CD4-positive, alpha-beta T cell treated with Interleukin-17A for 4 hours (primary cell): ENCODE measurements around the gene QTRT2.

ENCODE experiments used
- DNase-seq: peaks from one replicate; pipeline ENCODE4 v3.0.0-alpha.2; 2020; ENCODE audit warnings: mixed read lengths

Gene QTRT2

GRCh38 chr3:114079761-114080160, 23.2 kb downstream of the QTRT2 start:
- no peak for DNase-seq

- DNase-seq: no peak
These were observed 23.7 kb downstream of the QTRT2 start for GRCh38 chr3:114080201-114080600.

- no peak for DNase-seq
These were observed 24.5 kb downstream of the QTRT2 start for GRCh38 chr3:114081037-114081436.

- DNase-seq: no peak
These were observed 26.6 kb downstream of the QTRT2 start for GRCh38 chr3:114083112-114083511.

GRCh38 chr3:114086356-114086755, 29.8 kb downstream of the QTRT2 start:
- DNase-seq: no peak

GRCh38 chr3:114089675-114090074, 33.1 kb downstream of the QTRT2 start:
- DNase-seq: no peak

GRCh38 chr3:114092151-114093015, 35.8 kb downstream of the QTRT2 start:
- DNase-seq: no peak

GRCh38 chr3:114093016-114093380, 36.5 kb downstream of the QTRT2 start:
- no peak for DNase-seq

- no peak for DNase-seq
These were observed 37.1 kb downstream of the QTRT2 start for GRCh38 chr3:114093596-114093995.

GRCh38 chr3:114095796-114096195, 39.3 kb downstream of the QTRT2 start:
- no peak for DNase-seq

- no peak for DNase-seq
These were observed 44.6 kb downstream of the QTRT2 start for GRCh38 chr3:114101101-114101500.

GRCh38 chr3:114103181-114103580, 46.6 kb downstream of the QTRT2 start:
- no peak for DNase-seq

GRCh38 chr3:114103858-114104257, 47.3 kb downstream of the QTRT2 start:
- DNase-seq: no peak

GRCh38 chr3:114104414-114104813, 47.9 kb downstream of the QTRT2 start:
- DNase-seq: no peak

- DNase-seq: no peak
These were observed 51.6 kb downstream of the QTRT2 start for GRCh38 chr3:114108137-114108536.

GRCh38 chr3:114110439-114110838, 53.9 kb downstream of the QTRT2 start:
- no peak for DNase-seq

GRCh38 chr3:114111060-114111770, 54.7 kb downstream of the QTRT2 start:
- DNase-seq: no peak

GRCh38 chr3:114112696-114113095, 56.2 kb downstream of the QTRT2 start:
- no peak for DNase-seq

- no peak for DNase-seq
These were observed 58.2 kb downstream of the QTRT2 start for GRCh38 chr3:114114719-114115118.

GRCh38 chr3:114115143-114115542, 58.6 kb downstream of the QTRT2 start:
- DNase-seq: no peak

- DNase-seq: no peak
These were observed 63.2 kb downstream of the QTRT2 start for GRCh38 chr3:114119776-114120175.

GRCh38 chr3:114120211-114120610, 63.7 kb downstream of the QTRT2 start:
- no peak for DNase-seq

GRCh38 chr3:114122027-114122709, 65.6 kb downstream of the QTRT2 start:
- DNase-seq: no peak

GRCh38 chr3:114126461-114126860, 69.9 kb downstream of the QTRT2 start:
- no peak for DNase-seq
